NCI-H2196 (cell line): Measurements from ENCODE around the gene DHODH.

ENCODE experiments used
- DNase-seq: peaks from one replicate; lab custom pipeline; 2025; ENCODE audit not compliant: unreplicated experiment; lab: John Stamatoyannopoulos, UW

The DHODH gene

GRCh38 chr16:72013389-72013788 lies 4.8 kb downstream of the DHODH start:
- DNase-seq: no peak

DNA sequence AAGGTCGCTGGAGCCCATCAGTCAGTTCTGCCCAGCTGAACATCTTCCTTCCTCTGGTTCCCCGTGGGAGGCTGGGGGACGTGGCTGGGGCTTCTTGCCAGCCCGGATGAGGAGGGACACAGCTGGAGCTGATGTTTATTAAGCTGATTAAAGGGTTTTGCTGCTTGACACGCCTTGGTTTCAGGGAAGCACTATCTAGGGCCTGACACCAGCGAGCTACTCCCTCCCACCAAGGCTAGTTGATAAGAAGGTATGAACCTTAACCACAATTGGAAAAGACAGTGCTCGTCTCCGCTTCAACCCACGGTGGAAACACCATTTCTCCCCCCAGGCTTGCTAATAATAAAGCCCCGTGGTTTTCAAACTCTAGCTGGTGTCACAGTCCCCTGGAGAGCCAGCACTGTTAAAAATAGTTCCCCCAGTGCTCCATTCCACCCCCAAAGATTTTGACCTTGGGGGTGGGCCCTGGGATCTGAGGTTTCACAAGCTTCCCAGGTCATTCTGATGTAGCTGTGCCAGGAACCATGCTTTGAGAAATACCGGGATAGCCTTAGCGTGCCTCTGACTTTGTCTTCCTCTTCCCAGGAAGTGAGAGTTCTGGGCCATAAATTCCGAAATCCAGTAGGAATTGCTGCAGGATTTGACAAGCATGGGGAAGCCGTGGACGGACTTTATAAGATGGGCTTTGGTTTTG lies 5.5 kb downstream of the DHODH start:
- DNase-seq: no peak

DNA sequence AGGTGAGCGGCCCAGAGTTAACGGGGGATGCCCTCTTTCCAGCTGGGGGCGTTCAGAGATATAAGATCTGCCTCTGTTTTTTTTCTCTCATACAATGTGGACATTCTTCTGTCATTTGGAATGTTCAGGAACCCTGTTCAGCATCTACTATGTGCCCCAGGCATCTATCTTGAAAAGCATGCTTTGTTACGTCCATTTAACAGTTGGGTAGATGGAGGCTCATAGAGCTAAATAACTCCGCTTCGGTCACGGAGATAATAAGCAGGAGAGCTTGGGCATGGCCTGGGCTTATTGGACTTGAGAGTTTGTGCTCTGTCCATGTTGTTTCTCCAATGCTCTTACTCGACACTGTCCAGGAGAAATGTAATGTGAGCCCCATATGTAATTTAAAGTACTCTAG lies 6.1 kb downstream of the DHODH start:
- no peak for DNase-seq

- peak; percentile 41 for DNase-seq
Observed at GRCh38 chr16:72015124-72015523, 6.6 kb downstream of the DHODH start.

DNA sequence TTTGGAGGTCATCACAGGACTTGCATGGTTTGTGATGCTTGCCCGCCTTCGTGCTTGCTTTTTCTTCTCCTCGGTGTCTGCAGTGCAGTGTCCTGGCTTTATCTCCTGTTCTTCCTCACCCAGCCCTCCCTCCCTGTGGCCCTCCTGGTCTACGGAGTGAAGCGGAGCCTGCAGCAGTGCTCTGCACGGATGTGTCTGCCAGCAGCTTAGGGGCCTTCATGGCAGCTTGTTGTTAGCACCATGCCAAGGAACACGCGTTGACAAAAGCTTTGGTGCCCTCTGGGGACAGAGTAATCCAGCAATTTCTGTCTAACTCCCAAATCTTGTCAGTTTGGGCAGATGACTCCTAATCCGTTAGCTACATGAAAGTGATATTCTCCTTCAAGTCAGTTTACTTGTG lies 9.9 kb downstream of the DHODH start:
- no peak for DNase-seq

- no peak for DNase-seq
Observed at GRCh38 chr16:72021043-72021442, 12.5 kb downstream of the DHODH start.

GRCh38 chr16:72022127-72022526 lies 13.6 kb downstream of the DHODH start:
- no peak for DNase-seq

DNA sequence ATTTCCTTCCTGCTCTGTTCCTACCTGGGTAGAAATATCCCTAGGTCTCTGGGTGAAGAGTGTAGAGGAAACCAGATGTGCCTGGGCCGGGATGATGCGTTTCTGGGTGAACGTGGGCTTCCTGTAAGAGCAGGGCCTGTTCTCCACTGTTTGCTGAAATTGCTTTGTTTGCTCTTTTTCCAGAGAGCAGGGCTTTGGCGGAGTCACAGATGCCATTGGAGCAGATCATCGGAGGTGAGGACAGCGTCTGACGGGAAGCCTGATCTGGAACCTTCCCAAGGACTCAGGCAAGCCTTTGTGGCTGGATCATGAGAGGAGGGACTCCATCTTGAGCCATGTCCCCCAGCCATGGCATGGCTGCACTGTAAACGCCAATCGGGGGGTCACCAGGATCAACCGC lies 15.4 kb downstream of the DHODH start:
- no peak for DNase-seq

DNA sequence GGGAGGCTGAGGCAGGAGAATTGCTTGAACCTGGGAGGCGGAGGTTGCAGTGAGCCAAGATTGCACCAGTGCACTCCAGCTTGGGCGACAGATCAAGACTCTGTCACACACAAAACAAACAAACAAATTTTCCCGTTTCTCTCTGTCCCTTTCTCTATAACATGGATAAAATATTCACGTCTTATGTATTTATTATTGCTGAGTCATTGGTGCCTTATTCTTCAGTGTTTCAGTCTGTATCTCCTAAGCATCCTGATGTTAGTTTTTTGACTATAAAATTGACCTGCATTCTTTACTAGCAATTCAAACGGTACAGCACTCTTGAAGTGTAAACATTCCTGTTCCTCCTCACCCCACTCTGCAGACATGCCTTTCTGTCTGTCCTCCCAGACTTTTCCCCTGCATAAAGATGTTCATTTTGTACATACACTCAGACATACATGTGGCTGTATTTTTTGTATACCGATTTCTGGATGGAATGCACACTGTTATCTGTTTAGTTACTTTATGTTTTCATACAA lies 16.4 kb downstream of the DHODH start:
- DNase-seq: no peak

DNA sequence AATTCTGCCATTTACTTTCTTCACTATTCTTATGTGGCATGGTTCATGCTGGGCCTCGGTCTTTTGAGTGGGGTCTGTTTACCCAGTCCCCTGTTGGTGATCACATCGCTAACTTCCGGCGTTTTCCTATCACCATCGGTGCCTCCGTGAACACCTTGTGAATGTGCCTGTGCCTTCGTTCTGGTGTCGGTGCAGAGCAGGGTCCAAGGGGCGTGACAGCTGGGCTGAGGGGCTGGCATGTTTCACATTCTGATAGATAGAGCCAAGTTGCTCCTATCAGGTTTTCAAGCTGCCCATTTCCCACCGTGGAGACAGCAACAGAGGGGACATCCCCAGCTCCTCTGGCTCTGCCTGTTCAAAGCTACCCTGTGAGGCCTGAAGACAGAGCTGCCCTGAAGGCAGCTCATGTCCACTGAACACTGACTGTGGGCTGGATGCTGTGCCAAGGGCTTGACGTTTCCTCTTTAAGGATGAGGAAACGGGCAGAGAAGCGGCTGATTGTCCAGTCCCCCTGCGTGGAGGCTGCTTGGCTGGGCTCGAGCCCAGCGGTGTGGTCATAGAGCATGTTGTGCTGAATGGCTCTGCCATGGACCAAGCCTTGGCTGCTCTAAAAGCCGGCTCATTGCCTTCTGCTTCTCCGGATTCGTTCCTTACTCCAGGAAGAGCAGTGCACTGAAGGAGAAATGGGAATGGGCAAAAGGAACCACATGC lies 17.0 kb downstream of the DHODH start:
- no peak for DNase-seq

- DNase-seq: no peak
Observed at GRCh38 chr16:72027669-72028378, 19.3 kb downstream of the DHODH start.

GRCh38 chr16:72029567-72030271 lies 21.2 kb downstream of the DHODH start:
- no peak for DNase-seq

- no peak for DNase-seq
Observed at GRCh38 chr16:72033437-72033836, 24.9 kb downstream of the DHODH start.

GRCh38 chr16:72036098-72036497 lies 27.6 kb downstream of the DHODH start:
- no peak for DNase-seq

DNA sequence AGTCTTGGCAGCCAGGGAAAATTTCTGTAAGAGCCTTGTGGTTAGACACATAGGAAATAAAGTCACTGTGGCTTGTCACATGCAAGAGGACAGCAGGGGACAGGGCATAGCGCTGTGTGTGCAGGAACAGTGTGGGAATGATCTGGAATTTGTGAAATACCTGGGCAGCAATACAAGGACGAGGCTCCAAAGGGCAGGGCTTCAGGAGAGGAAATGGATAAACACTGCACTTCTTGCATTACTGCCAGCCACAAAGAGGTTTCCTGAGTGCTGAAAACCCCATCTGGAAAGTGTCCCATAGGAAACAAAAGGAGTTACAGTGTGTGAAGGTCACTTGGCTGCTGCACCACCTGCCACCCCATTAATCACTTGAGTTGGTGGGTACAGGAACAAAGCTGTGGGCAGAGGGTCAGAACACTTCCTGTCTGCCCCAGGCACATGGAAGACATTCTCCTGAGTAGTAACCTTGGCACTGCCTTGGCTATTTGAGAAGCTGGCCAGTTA lies 33.7 kb downstream of the DHODH start:
- DNase-seq: peak; percentile 23

DNA sequence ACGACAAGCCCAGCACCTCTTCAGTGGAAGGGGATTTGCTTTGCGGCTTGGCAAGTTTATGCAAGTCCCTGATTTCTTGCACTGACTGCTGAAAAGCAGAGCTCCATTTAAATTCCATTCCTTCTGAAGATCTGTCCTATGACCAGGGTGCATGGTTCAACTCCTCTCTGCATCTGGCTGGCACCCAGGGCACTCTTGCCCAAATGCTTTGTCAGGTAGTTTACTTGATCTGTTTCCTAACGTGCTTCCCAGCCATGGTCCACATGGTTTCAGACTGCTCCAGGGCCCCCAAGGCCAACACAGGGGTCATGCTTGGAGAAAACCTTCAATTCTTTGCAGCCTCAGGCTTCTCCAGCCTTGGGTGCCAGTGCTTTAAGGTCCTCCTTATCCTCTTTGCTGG lies 34.5 kb downstream of the DHODH start:
- DNase-seq: no peak

DNA sequence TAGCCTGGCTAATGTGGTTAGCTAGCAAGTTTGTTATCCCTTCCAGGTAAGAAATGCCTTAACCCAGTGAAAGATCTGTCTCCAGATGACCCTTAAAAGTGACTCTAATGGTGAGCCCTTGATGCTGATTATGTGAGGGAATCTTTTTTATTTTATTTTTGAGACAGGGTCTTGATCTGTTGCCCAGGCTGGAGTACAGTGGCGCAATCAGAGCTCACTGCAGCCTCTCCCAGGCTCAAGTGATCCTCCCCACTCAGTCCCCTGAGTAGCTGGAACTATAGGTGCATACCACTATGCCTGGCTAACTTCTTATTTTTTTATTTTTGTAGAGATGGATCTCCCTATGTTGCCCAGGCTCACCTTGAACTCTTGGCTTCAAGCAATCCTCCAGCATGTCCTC lies 35.0 kb downstream of the DHODH start:
- DNase-seq: no peak

- DNase-seq: no peak
Observed at GRCh38 chr16:72044296-72044695, 35.8 kb downstream of the DHODH start.

- DNase-seq: no peak
Observed at GRCh38 chr16:72044825-72045359, 36.3 kb downstream of the DHODH start.

GRCh38 chr16:72049110-72049509 lies 40.6 kb downstream of the DHODH start:
- DNase-seq: no peak
